Effector memory CD8-positive, alpha-beta T cell (primary cell): ENCODE data around the gene EBPL.

Source experiments
- ATAC-seq: fragments of 150-1000 bp; cut with Tn5 transposase; replicated peaks from 2 replicates; pipeline ENCODE4 v1.10.0; 2021; ENCODE audit warnings: mild to moderate bottlenecking, moderate library complexity
- DNase-seq, 3 experiments: peaks; one replicate each; pipeline ENCODE4 v3.0.0; 2021
- H3K27ac Mint-ChIP-seq, 2 donors: one replicate each; pipeline ENCODE4 v1.8.0; 2022; ENCODE audit warnings: mild to moderate bottlenecking in 2 of 2, mixed read lengths in 2 of 2, moderate library complexity in 2 of 2
- H3K27me3 Mint-ChIP-seq, 2 donors: one replicate each; pipeline ENCODE4 v1.8.0; 2022; ENCODE audit warnings: mixed read lengths in 2 of 2
- H3K36me3 Mint-ChIP-seq: one replicate; pipeline ENCODE4 v1.8.0; 2022; ENCODE audit warnings: mild to moderate bottlenecking, moderate library complexity, mixed read lengths; ENCODE audit not compliant: insufficient read depth
- H3K4me1 Mint-ChIP-seq, 2 donors: one replicate each; pipeline ENCODE4 v1.8.0; 2022; ENCODE audit warnings: low read depth in 2 of 2, mixed read lengths in 2 of 2
- H3K4me3 Mint-ChIP-seq, 2 donors: one replicate each; pipeline ENCODE4 v1.8.0; 2022; ENCODE audit warnings: mild to moderate bottlenecking in 2 of 2, mixed read lengths in 2 of 2, moderate library complexity in 2 of 2
- H3K9me3 Mint-ChIP-seq, 2 donors: one replicate each; pipeline ENCODE4 v1.8.0; 2022; ENCODE audit warnings: mixed read lengths in 2 of 2

The EBPL gene

DNA sequence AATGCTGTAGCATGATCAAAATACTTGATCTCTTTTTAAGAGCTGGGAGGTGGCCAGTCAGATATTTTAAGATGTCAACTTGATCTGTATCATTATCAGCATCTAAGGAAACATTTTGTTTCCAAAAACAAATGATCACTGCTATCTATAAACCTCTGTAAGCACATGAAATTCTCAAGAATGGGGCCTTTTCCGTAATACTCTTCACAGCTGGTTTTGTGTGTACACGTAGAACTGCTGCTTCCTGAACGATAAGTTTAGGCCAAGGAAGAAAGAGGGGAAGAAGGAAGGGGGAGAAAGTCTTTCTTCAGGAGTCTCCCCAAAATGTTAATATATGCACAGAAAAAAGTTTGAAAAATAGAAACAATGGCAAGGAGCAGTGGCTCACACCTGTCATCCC, 37.3 kb downstream of the EBPL start:
- peaks cover 0 to 2% of the 10 kb centered on the region in 2 donors for H3K4me1 Mint-ChIP-seq
- no peak for ATAC-seq
- no peak for DNase-seq
- no peak overlapping the region for H3K4me3 Mint-ChIP-seq
- H3K27ac Mint-ChIP-seq, result no peak overlapping the region
- H3K36me3 Mint-ChIP-seq, result peaks cover 3% of the 10 kb centered on the region
- no peaks in the 10 kb centered on the region for H3K9me3 Mint-ChIP-seq
- H3K27me3 Mint-ChIP-seq, result no peaks in the 10 kb centered on the region

DNA sequence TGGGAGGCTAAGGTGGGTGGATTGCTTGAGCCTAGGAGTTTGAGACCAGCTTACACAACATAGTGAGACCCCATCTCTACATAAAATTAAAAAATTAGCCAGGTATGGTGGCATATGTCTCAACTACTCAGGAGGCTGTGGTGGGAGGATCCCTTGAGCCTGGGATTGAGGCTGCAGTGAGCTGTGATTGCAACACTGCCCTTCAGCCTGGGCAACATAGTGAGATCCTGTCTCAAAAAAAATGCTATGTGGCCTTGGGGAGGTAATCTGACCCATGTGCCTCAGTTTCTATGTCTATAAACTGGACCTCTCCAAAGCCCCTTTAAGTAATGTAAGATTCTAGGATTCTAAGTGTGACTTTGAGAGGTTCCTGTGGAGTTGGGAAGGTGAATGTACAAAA, 37.8 kb downstream of the EBPL start:
- H3K27me3 Mint-ChIP-seq, result no peaks in the 10 kb centered on the region
- no peak overlapping the region for H3K27ac Mint-ChIP-seq
- H3K4me3 Mint-ChIP-seq, result no peak overlapping the region
- H3K4me1 Mint-ChIP-seq, result peaks cover 0 to 2% of the 10 kb centered on the region in 2 donors
- peaks cover 3% of the 10 kb centered on the region for H3K36me3 Mint-ChIP-seq
- no peaks in the 10 kb centered on the region for H3K9me3 Mint-ChIP-seq
- ATAC-seq (no peak), DNase-seq (no peak)

DNA sequence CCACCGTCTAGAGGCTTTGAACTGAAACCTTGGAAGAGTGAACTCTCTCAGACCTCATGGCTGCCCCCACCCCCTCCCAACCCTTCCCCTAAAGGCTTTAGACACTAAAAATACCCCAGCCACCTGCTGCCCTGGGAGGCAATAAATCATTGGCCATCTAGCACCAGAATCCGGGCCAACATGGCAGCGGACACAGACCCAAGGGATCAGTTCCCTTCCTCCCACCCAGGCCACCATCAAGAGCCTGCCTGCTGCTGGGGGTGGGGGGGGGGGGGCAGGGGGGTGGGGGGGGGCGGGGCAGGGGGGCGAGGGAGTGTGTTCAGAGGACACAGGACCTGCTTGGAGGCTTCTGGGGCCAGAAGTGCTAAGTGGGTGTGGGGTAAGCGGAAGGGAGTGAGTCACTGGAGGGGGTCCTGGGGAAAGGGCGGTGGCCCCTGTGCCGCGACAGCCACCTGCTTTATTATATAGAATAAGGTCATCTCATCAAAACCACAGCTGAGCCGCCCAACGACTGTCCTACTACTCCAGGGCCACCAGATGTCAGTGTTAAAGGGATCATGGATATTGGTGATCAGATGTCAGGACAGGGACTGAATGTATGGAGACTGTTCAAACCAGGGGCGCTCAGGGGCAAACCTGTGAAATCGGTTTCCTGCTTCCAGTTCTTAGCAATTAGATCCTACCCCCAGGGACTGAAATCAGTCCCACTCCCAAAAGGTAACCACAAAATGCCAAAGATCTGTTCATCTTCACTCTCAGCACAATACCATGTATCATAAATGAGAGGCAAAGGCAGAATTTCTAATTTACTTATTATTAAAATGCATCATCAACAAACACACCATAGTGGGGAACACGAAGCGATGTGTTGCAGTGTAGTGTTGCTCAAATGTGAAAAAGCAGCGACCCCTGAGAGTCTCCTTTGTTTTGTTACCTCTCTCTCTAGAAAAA, 38.7 kb downstream of the EBPL start:
- Mint-ChIP-seq H3K36me3 (peaks cover 3% of the 10 kb centered on the region), H3K9me3 (no peaks in the 10 kb centered on the region), H3K4me1 (peaks cover 0 to 2% of the 10 kb centered on the region in 2 donors), H3K4me3 (no peak overlapping the region), H3K27me3 (no peaks in the 10 kb centered on the region), H3K27ac (no peak overlapping the region)
- DNase-seq (no peak), ATAC-seq (peak; percentile 42)

DNA sequence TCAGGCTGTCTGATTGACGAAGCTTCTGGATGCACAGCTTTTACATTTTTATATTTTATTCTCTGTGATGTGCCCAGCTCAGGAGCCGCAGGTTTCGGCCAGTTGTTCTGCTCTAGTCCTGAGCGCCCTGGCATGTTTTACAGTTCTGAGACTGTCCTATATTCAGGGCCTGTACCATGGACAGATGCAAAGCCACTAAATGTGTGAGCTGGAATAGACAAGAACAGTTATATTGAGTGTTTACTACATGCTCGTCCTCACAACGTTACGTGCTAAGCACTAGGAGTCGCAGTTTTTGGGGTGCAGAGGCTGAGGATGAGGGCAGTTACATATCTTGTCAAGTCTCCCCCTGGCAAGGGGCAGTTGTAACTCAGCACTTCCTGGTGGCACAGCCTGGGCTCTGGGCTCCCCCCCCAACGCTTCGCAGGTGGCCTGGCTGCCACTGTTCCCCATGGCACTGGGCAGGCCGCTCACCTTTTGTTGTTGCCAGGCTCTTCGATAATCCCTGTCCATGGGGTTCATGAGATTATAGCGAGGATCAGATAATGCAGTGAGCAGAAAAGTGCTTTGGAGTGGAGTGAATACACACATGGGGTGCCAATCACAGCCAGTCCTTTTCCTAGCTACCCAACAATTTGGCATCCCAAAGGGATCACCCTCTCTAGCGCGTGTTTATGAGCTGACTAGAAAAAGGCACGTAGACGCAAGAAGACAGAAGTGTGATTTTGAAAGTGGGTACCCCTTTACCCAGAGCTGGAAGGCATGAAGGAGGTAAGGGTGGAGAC, 39.5 kb downstream of the EBPL start:
- Mint-ChIP-seq H3K27ac (no peak overlapping the region), H3K4me3 (no peak overlapping the region), H3K36me3 (peaks cover 3% of the 10 kb centered on the region), H3K9me3 (no peaks in the 10 kb centered on the region), H3K4me1 (peaks cover 0 to 2% of the 10 kb centered on the region in 2 donors), H3K27me3 (no peaks in the 10 kb centered on the region)
- DNase-seq (no peak), ATAC-seq (no peak)

DNA sequence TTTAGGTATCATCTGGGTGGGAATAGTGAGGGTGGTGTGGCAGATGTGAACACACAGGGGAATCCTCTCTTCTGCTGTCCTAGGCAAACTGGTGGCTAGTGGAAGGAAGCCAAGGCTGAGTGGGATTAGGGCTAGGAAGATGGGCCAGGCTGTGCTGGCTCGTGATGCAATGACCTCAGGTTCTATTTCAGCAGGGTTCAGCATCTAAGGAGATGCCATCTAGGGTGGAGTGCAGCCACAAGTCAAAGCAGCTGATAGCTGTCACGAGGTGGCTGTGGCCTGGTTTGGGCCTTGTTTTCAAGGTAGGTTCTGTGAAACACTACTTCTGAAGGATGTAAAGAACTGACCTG, 41.3 kb downstream of the EBPL start:
- H3K27ac Mint-ChIP-seq, result no peak overlapping the region
- peaks cover 3% of the 10 kb centered on the region for H3K36me3 Mint-ChIP-seq
- H3K4me3 Mint-ChIP-seq, result no peak overlapping the region
- no peaks in the 10 kb centered on the region for H3K9me3 Mint-ChIP-seq
- no peaks in the 10 kb centered on the region for H3K27me3 Mint-ChIP-seq
- DNase-seq (no peak), ATAC-seq (no peak)
- peaks cover 4 to 5% of the 10 kb centered on the region in 2 donors for H3K4me1 Mint-ChIP-seq

DNA sequence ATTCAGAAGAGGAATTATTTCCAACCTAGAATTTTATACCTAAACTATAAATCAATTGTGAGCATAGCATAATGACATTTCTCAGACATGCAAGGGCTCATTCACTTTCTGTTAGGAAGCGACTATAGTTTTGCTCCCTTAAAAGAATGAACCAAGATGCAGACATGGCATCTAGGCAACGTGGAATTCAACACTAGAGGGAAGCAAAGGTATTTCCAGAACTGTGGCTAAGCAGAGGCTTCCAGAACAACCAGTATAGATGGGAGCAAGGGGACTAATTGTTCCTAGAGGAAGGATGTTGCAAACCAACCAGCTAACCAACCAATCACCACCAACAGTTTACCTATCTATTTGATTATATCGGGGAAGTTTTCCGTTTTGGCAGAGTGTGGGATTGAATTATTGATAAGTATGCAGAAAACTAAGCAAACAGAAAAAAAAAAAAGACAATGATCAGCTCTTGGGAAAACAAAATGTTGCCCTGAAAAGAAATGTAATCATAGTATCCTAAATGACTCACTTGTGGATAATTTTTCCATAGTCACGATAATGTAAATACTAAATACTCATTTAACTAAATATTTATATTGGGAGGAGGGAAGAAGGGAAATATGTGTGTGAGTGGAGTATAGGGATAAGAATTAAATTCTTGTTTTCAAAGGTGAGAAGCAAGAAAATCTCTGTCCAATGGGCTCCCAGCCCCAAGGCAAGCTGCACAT, 41.9 kb downstream of the EBPL start:
- no peaks in the 10 kb centered on the region for H3K27me3 Mint-ChIP-seq
- DNase-seq, result no peak
- peaks cover 3% of the 10 kb centered on the region for H3K36me3 Mint-ChIP-seq
- peaks cover 4% of the 10 kb centered on the region in 2 donors for H3K4me1 Mint-ChIP-seq
- H3K4me3 Mint-ChIP-seq, result no peak overlapping the region
- no peak overlapping the region for H3K27ac Mint-ChIP-seq
- H3K9me3 Mint-ChIP-seq, result no peaks in the 10 kb centered on the region
- ATAC-seq, result no peak

DNA sequence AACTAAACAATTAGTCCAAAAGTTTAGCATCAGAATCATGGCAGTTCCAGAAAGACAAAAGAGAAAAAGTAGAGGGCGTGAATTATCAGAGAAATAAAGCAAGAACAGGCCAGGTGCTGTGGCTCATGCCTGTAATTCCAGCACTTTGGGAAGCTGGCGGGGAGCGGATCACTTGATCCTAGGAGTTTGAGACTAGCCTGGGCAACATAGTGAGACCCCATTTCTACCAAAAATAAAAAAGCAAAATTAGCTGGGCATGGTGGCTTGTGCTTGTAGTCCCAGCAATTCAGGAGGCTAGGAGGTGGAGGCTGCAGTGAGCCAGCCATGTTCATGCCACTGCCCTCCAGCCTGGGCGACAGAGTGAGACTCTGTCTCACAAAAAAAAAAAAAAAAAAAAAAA, 44.6 kb downstream of the EBPL start:
- Mint-ChIP-seq H3K27ac (no peak overlapping the region), H3K27me3 (no peaks in the 10 kb centered on the region), H3K9me3 (no peaks in the 10 kb centered on the region), H3K4me3 (no peak overlapping the region), H3K36me3 (peaks cover under 1% of the 10 kb centered on the region), H3K4me1 (peaks cover 4% of the 10 kb centered on the region in 2 donors)
- DNase-seq (no peak), ATAC-seq (no peak)

DNA sequence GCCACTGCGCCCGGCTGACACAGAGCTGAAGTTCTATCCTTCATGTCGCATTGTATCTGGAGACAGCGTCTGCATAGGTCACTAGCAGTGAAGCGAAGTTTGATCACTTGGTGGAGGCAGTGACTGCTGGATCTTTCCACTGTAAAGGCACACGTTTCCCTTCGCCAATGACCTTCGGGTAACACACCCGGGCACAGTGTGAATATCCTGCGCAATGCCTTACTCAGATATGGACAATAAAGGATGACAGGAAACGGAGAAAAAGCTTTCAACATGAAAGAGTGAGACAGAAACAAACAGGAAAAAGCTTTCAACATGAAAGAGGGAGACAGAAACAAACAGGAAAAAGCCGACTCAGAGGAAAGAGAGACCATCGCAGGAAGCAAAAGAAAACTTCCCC, 45.8 kb downstream of the EBPL start:
- DNase-seq (no peak), ATAC-seq (no peak)
- no peaks in the 10 kb centered on the region for H3K9me3 Mint-ChIP-seq
- H3K27ac Mint-ChIP-seq, result peak overlapping the region in 1 of 2 donors; percentile 73
- H3K4me1 Mint-ChIP-seq, result peaks cover 4% of the 10 kb centered on the region in 2 donors
- H3K27me3 Mint-ChIP-seq, result no peaks in the 10 kb centered on the region
- H3K4me3 Mint-ChIP-seq, result peak overlapping the region in 1 of 2 donors; percentile 2
- H3K36me3 Mint-ChIP-seq, result no peaks in the 10 kb centered on the region

DNA sequence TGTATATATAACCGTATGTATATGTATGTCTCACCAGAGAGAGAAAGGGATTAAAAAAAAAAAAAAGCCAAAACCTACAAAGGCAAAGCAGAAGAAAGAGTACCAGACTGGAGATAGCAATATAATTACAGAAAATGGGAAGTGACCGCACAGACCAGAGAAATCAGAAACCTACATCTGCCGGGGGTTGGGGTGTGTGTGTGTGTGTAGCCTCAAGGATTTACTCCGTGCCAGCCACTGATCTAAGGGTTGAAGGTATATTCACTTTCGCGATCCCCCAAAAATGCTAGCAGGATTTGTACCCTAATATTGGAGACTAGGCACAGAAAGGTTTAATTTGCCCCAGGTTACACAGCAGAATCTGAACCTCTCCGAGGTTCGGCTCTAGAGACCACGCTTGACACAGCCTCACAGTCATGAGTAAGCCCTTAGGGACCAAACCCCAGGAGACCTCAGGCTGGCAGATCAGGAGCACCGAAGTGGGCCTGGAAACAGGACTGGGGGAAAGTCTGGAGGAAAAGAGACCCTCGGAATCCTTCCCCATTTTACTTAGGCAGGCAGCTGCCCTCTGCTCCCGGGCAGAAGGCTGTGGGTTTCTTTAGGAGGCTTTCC, 48.1 kb downstream of the EBPL start:
- DNase-seq (no peak), ATAC-seq (no peak)
- H3K9me3 Mint-ChIP-seq, result no peaks in the 10 kb centered on the region
- H3K27ac Mint-ChIP-seq, result no peak overlapping the region
- no peaks in the 10 kb centered on the region for H3K36me3 Mint-ChIP-seq
- no peaks in the 10 kb centered on the region for H3K27me3 Mint-ChIP-seq
- H3K4me1 Mint-ChIP-seq, result peaks cover 4% of the 10 kb centered on the region in 2 donors
- H3K4me3 Mint-ChIP-seq, result no peak overlapping the region

DNA sequence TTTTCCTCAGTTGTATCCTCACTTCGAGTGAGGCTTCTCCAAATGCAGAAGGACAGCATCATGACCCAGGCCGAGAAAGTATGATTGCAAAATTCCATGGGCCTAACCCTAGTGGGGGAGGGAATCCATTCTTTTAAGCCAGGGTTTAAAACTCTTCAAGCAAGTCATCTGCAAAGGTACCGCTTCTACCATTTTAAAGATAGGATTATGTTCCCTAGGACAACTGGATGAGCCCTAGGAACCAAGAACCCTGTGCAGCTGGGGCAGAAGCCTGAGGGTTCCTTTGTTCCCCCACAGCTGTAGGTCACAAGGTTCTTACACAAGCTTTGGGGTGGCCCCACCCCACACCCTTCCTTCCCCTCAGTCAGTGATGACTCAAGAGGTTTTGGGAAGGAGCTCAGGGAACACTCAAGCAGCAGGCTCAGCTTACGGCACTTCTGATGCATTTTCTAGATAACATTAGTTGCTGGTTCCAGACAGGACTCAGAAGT, 49.4 kb downstream of the EBPL start:
- Mint-ChIP-seq H3K27ac (no peak overlapping the region), H3K4me3 (no peak overlapping the region), H3K9me3 (no peaks in the 10 kb centered on the region), H3K27me3 (no peaks in the 10 kb centered on the region), H3K36me3 (no peaks in the 10 kb centered on the region), H3K4me1 (peaks cover 4% of the 10 kb centered on the region in 2 donors)
- no peak for DNase-seq
- no peak for ATAC-seq

DNA sequence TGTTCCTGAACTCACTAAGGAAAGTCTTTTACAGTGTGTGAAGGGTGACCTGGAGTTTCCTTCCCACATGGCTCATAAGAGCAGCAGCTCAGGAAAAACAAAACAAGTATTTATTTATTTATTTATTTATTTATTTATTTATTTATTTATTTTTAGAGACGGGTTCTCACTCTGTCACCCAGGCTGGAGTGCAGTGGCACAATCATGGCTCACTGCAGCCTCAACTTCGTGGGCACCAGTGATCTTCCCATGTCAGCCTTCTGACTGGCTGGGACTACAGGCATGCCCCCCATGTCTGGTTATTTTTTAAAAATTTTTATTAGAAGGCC, 52.6 kb downstream of the EBPL start:
- no peak for DNase-seq
- Mint-ChIP-seq H3K9me3 (no peaks in the 10 kb centered on the region), H3K4me3 (no peak overlapping the region), H3K27ac (no peak overlapping the region), H3K4me1 (peaks cover 16% of the 10 kb centered on the region in 2 donors), H3K36me3 (no peaks in the 10 kb centered on the region), H3K27me3 (no peaks in the 10 kb centered on the region)
- no peak for ATAC-seq

DNA sequence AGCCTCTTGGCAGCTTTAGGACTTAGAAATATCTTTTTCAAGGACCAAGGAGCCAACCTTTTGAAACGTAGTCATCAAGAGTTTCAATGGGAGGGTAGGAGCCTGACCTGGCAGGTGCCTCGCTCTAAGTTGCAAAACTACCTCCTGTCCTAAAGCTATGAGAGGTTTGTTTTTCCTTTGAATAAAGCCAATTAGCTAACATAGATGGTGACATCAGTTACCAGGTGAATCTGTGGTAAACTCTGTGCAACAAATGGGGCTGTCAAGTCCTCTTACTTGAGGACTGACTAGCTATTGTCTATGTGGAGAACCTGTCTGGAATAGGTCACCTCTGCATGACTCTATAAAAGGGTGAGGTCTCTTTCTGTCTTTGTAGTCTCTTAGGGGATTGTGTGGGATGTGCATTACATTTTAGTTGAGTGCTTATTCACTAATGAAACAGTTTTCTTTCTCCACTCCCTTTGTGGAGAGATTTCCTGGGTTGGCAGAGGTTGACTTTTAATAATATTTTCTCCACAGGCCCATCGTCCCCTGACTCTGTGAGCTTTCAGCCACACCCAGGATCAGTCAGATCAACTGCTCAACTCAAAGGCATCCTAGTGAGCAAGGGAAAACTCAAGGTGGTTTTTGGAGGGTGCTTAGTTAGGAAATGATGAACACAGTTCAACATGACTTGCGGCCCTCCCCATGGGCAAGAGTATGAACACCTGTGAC, 53.1 kb downstream of the EBPL start:
- DNase-seq (no peak), ATAC-seq (no peak)
- Mint-ChIP-seq H3K4me3 (no peak overlapping the region), H3K27ac (no peak overlapping the region), H3K36me3 (no peaks in the 10 kb centered on the region), H3K27me3 (no peaks in the 10 kb centered on the region), H3K4me1 (peaks cover 16% of the 10 kb centered on the region in 2 donors), H3K9me3 (no peaks in the 10 kb centered on the region)
